ENCODE results near the gene KYNU.

- TF ChIP-seq POLR2AphosphoS5 (IDR thresholded peaks at IDR 0.05) (no peak), POLR2A (IDR thresholded peaks at IDR 0.05) (no peak)
- TF ChIP-seq, protein P1, sequence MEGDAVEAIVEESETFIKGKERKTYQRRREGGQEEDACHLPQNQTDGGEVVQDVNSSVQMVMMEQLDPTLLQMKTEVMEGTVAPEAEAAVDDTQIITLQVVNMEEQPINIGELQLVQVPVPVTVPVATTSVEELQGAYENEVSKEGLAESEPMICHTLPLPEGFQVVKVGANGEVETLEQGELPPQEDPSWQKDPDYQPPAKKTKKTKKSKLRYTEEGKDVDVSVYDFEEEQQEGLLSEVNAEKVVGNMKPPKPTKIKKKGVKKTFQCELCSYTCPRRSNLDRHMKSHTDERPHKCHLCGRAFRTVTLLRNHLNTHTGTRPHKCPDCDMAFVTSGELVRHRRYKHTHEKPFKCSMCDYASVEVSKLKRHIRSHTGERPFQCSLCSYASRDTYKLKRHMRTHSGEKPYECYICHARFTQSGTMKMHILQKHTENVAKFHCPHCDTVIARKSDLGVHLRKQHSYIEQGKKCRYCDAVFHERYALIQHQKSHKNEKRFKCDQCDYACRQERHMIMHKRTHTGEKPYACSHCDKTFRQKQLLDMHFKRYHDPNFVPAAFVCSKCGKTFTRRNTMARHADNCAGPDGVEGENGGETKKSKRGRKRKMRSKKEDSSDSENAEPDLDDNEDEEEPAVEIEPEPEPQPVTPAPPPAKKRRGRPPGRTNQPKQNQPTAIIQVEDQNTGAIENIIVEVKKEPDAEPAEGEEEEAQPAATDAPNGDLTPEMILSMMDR (IDR thresholded peaks at IDR 0.05): no peak
Observed at GRCh38 chr2:142930835-142931398, 53.5 kb downstream of the KYNU start.
